GM19023 (cell line): ENCODE data around the gene NUDT2.

Experiments used
- ATAC-seq: cut with Tn5 transposase; IDR thresholded peaks from one replicate; pipeline ENCODE4 v1.9.1; 2021; ENCODE audit warnings: mild to moderate bottlenecking, moderate library complexity; ENCODE audit not compliant: unreplicated experiment

NUDT2 gene

DNA sequence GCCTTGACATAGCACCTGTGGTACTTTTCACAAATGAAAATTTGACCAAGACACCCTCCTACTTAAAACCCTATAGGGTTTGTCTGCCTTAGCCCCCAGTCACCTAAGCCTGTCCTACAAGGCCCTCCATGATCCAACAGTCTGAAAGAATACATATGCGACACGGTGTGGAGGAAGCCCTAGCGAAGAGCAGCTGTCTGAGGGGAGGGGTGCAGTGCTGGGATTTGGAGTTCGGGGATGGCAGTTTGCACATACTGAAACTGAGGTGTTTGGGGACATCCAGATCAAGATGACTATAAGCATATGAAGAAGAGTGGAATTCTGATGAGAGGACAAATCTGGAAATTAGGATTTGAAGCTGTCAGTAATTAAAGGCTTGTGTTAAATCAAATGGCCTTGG, 54.5 kb downstream of the NUDT2 start:
- ATAC-seq = no peak

DNA sequence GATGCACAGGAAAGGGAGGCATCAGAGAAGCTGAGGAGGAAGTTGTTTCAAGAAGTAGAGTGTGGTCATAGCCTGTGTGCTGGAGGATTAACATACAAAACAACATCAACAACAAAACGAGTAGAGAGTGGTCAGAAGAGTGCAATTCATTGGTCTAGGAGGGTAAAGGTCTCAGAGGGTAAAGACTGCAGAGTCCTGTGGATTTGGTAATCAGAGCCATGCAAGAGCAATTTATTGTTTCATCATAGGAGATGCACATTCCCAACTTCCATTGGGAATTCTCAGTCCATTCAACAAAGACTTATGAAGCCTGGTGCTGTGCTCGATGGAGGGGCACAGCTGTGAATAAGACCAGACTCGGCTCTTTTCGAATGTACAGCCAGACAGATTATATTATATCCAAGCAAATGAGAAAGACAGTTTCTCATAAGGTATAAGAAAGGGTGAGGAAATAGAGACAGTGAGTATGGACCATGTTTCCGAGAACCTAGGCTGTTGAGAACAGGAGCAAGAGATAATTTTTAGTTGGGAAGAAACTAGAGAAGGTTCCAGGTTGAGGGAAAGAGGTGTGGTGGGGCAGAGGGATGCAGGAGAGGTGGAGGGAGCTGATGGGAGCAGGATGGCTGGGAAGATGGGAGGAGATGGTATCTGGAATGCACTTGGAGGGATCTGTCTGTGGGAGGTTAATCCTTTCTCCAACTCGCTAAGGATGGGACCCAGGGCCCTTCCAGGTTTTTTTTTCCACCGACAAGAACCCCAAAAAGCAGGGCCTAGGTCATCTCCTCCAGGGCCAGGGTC, 55.2 kb downstream of the NUDT2 start:
- ATAC-seq = no peak

DNA sequence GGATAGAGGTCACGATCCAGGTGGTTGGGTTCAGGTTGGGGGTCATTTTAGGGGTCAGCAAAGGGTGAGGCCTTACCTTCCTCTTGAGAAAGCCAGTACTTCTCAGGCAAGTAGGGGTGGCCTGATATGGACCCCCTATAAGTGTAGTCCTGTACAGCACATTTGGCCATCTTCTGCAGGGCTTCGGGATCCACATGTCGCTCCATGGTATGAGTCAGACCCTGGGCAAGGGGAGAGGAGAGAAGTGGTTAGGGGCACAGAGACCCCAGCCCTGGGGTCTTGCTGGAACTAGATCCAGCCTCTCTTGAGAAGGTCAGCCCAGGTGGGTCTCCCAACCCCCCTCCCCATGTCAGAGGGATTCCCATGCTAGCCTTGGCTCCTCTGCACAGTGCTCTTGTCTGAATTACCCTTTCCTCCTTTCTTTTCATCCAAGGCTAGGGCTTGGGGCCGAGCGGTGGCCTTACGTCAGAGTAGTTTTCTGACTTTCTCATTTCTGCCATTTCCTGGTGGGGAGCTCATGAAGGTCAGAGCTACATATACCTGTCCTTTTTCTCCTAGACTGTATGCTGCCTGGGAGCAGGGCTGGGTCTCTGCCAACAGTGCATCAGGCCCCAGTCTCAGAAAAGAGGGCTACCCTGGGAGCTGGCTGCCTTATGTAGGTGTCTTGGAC, 56.3 kb downstream of the NUDT2 start:
- no peak for ATAC-seq

DNA sequence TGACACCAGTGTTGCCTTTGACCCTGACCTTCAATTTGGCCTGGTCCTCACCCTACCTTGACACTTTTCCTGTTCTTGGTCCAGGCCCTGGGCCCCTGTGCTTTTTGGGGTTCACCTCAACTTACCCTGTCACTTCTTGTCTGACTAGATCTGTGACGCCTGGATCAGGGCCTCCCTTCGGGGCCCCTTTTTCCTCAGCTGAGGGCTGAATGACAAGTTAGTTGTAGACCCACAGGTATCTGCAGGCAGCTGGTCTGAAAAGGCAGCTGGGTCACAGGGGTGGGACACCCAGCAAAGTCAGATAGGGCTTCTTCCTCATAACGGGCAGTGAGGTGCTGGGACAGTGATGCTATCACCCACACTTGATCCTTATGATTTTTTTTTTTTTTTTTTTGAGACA, 57.3 kb downstream of the NUDT2 start:
- ATAC-seq = no peak

DNA sequence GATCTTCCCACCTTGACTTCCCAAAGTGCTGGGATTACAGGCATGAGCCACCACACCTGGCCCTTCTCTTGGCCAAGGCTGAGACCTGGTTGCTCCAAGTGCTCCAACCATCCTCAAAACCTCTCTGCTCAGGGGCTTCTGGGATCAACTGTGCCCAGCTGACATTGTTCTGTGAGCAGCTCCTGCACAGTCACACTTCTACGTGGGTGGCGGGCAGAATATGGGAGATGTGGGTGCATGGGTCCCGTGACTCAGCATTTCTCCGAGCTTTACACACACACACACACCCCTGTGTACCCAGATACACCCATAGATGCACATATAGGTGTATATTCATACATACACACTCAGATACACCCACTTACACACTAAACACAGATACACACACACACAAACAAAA, 57.9 kb downstream of the NUDT2 start:
- ATAC-seq = no peak

DNA sequence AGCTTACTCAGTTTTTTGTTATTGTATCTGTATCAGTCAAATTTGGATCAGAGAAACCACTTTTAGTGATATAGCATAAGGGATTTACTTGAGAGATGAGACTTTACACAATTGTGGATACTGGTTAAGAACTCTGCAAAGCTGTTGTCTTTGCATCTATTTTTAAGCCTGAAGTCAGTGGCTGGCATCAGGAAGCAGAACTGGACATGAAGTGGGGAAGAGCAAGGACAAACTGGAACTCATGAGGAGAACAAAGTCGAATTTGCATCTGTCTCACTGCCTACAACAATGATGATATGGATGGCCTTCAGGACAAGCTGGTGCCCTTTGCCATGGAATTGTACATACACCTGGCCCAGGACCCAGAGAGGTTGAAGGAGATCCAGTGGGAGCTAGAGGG, 63.1 kb downstream of the NUDT2 start:
- ATAC-seq = no peak
